Cardiac fibroblast (primary cell): ENCODE measurements around the gene TMEM119.

Experiments used
- DNase-seq, 2 donors: peaks; one replicate each; pipeline versions ENCODE4 v3.0.0 to v3.0.0-alpha.2; 2010; ENCODE audit warnings: low read depth in 2 of 2
- H3K4me3 ChIP-seq, 2 donors: replicated peaks in 1 of 2; 1 replicate in 1 of 2; 2 replicates in 1 of 2; pipeline ENCODE4 v1.5.1; 2011; ENCODE audit warnings: low read depth in 2 of 2, low read length in 2 of 2, mild to moderate bottlenecking in 2 of 2, moderate library complexity in 1 of 2
- TF ChIP-seq, protein P1 (sequence below): IDR thresholded peaks from one replicate; pipeline ENCODE4 v1.5.1; 2011; ENCODE audit warnings: low read depth, mild to moderate bottlenecking, low read length, inconsistent platforms

TMEM119 gene, protein sequence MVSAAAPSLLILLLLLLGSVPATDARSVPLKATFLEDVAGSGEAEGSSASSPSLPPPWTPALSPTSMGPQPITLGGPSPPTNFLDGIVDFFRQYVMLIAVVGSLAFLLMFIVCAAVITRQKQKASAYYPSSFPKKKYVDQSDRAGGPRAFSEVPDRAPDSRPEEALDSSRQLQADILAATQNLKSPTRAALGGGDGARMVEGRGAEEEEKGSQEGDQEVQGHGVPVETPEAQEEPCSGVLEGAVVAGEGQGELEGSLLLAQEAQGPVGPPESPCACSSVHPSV

DNA sequence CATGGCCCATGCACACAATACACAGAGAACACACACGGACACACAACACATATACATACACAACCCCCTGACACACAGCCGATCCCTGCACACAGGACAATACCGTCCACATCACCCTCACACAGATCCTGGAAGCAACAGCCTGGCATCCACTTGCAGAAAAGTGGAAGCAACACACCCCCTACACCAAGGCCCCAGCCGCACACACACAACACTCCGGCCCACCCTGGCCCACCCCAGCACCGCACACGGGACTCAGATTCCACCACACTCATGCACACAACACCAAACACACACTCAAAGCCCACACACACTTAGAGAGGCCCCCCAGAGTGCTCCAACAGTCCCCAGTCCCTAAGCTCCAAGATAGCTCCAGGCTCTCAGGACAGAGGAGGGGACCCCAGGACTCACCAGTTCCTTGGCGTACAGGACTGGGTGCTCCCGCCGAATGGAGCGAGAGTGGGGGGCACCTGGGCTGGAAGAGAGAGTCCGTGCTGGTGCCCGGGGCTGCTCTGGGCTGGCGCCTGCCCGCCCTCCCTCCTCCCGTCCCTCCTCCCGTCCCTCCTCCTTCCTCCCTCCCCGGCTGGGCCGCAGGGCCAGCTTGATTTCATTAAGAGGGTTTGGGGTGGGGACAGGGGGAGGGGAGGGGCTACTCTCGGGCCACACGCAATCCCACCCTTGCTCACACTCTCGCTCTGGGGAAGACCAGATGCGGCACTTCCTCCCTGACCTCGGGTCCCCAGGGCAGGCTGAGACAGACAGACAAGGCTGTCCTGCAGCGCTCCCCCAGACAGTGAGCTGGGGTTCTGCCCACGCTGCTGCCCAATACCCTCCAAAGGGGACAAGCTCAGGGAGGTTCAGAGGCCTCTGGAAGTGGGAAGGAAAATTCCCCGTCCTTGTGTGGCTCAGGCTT, at the start of gene TMEM119:
TSS of gene TMEM119 (minus strand) at position 526 of the 913 bp plus-strand sequence. CDS start 5,701 bp downstream, outside the sequence.
- peak within 1 kb of the TSS in 1 of 2 donors; percentile 45 for H3K4me3 ChIP-seq
- TF ChIP-seq, protein P1, sequence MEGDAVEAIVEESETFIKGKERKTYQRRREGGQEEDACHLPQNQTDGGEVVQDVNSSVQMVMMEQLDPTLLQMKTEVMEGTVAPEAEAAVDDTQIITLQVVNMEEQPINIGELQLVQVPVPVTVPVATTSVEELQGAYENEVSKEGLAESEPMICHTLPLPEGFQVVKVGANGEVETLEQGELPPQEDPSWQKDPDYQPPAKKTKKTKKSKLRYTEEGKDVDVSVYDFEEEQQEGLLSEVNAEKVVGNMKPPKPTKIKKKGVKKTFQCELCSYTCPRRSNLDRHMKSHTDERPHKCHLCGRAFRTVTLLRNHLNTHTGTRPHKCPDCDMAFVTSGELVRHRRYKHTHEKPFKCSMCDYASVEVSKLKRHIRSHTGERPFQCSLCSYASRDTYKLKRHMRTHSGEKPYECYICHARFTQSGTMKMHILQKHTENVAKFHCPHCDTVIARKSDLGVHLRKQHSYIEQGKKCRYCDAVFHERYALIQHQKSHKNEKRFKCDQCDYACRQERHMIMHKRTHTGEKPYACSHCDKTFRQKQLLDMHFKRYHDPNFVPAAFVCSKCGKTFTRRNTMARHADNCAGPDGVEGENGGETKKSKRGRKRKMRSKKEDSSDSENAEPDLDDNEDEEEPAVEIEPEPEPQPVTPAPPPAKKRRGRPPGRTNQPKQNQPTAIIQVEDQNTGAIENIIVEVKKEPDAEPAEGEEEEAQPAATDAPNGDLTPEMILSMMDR = no peak
- peak in 1 of 2 donors; percentile 70 for DNase-seq

DNA sequence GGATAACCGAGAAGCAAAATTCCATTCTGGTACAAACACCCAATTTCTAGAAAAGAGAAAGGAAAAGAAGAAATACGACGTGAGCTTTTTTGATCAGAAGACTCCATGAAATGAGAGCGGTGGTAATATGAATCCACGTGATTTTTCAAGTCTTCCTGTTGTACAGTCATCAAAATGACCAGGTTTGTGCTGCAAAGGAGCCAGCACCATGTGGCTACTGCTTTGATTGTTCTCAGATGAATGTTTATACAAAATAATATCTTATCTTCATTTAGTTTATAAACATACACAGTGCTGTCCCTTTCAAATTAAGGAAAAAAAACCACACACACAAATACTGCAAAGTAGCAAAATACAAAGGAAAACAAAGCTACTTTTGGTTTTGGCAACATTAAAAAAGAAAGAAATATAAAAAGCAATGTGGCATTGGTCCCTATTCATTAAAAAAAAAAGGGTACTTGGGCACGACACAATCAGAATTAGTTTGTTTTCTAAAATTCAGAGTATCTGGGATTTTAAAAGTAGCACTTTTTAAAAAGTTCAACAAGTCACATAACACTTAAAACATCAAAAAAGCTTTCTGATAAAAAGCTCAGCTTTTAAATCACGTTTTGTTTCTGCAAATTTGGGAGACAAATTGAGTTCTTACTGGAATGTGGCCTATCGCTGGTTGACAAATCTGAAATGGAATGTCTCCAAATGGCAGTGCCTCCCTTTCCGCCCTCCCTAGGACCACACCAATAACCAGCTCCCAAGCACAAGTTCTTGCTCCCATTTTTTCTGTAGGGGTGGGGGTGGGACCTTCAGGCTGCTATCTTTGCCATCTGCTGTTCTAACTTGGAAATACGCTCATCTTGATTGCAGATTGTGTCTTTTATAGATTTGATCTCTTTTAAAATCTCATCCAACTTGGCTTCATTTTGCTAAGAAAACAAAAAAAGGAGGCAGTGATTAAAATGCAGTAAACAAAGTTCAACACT, 49.0 kb upstream of the TMEM119 start:
- TF ChIP-seq, protein P1 = no peak
- DNase-seq = no peak
- no peak overlapping the region for H3K4me3 ChIP-seq

DNA sequence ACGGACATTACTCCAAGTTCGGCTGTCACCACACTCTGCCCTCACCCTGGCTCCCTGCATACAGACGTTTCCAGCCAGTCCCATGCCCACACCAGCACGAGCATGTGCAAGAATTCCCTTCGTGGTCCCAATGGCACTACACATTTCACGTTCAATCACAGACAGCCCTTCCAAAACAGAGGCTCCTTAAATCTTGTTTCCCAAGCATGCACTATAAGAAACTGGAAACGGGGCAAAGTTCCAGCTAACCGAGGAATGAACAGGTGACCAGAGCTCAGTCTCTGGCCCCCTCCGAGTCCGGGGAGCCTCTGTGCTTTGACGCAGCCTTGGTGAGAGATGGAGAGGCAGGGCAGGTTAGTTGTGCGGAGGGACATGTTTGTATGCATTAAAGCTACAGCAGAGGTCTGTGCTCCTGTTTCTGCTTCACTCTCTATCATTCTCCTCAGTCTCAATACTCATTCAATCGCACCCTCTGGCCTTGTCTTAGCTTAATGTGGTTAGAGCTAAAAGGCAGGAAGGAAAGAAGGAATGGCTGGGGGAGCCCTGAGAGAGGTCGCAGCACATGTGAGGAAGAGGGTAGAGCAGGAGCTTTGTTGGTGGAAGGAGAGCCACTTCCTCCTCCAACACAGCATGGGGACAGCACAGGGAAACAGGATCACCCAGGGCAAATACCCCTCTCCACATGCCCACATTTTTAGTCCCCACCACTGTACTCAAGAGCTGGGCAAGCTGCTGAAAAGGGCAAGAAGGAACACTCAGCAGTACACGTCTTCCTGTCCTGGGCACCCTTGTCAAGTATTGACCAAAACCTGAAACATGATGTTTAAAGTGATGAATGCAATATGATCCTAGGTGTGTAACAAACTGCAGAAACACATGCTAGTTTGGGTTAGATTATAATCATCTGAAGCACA, 48.1 kb upstream of the TMEM119 start:
- TF ChIP-seq, protein P1 = no peak
- H3K4me3 ChIP-seq = no peak overlapping the region
- DNase-seq = no peak

DNA sequence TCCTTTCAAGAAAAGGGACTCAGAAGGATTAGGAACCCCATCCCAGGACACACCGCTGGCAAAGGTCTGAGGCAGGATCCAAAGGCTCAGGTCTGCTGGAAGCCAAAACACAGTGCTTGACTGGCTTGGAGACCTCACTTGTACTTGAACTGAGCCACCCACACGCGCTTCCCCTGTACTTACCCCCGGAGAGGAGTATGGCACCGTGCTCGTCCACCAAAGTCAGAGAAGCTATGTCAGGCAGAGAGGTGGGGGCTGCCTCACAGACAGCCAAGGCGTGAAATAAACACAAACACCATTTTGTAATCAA, 46.9 kb upstream of the TMEM119 start:
- no peak for DNase-seq
- TF ChIP-seq, protein P1 = no peak
- no peak overlapping the region for H3K4me3 ChIP-seq

DNA sequence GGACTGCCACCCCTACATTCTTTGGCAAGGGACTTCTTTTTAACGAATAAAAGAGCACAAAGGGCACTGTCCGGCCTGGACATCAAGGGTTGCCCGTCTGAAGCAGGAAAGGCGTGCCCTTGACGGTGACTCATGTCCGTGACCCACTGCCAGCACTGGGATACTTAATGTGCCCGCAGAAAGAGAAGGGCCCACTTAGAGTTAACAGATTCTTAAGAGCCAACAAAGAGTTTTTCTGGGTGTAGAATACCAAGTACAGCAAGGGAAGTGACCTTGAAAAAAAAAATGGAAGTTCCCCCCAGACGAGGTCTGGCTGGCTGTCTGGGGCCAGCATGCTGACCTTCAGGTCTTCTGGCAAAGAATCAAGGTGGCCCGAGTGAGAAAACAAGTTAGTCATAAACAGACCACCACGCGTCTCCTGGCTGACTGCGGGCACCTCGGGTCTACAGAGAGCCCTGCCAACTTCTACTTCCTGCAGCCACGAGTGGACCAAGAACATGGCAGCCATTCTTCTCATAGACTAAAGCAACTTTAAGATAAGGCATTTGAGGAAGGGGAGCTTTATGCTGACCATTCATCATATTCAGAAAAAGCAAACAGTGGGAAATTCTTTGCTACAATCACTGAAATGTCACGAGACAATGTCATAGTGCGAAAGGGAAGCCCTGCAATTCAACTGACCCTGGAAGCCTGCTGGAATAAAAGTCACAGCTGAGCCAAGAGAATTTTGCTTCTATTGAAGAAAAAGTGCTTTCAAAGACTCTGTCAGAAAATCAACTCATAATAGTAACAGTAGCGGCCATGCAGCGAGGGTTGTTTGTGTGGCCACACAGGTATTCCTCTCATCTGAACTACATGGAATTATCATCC, 46.3 kb upstream of the TMEM119 start:
- no peak overlapping the region for H3K4me3 ChIP-seq
- DNase-seq = peak in 1 of 2 donors; percentile 60
- TF ChIP-seq, protein P1 = no peak
